Heart right ventricle (tissue), 16 donors: Measurements from ENCODE around the gene LHX3. TPM values are rescaled to one million over a fixed set of nuclear protein-coding genes. Genes with fewer than 3 reads are reported as not detected.

Source experiments
- ATAC-seq, 8 donors: fragments of 200-7000 bp; cut with Tn5 transposase; one replicate each; pipeline ENCODE4 v1.9.1; 2020; ENCODE audit warnings: mild to moderate bottlenecking in 8 of 8, moderate library complexity in 8 of 8, moderate number of reproducible peaks in 1 of 8
- DNase-seq, 2 donors: peaks; one replicate each; pipeline ENCODE4 v3.0.0-alpha.2; 2020
- H3K27ac ChIP-seq, 10 donors: fragments of 200-600 bp; sonication (generic) in 2 of 10; one replicate each; pipeline versions ENCODE4 v1.5.0 to v1.8.0; 2020 to 2022; ENCODE audit warnings: mild to moderate bottlenecking in 3 of 10
- H3K27me3 ChIP-seq, 7 donors: fragments of 200-600 bp; one replicate each; pipeline ENCODE4 v1.8.0; 2021 to 2022; ENCODE audit warnings: mild to moderate bottlenecking in 2 of 7
- H3K36me3 ChIP-seq, 9 donors: fragments of 200-600 bp; sonication (generic) in 1 of 9; one replicate each; pipeline versions ENCODE4 v1.5.0 to v1.8.0; 2020 to 2022; ENCODE audit warnings: mild to moderate bottlenecking in 2 of 9
- H3K4me1 ChIP-seq, 9 donors: fragments of 200-600 bp; sonication (generic) in 1 of 9; one replicate each; pipeline versions ENCODE4 v1.5.0 to v1.8.0; 2020 to 2022; ENCODE audit warnings: mild to moderate bottlenecking in 4 of 9
- H3K4me3 ChIP-seq, 10 donors: fragments of 200-600 bp; sonication (generic) in 2 of 10; one replicate each; pipeline versions ENCODE4 v1.5.0 to v1.8.0; 2020 to 2022; ENCODE audit warnings: mild to moderate bottlenecking in 7 of 10, moderate library complexity in 2 of 10
- H3K9me3 ChIP-seq, 11 donors: fragments of 200-600 bp in 10 of 11; sonication (generic) in 2 of 11; one replicate each; pipeline versions ENCODE4 v1.5.0 to v1.8.0; 2013 to 2022; ENCODE audit warnings: mild to moderate bottlenecking in 2 of 11, control low read depth in 1 of 11, moderate library complexity in 1 of 11
- WGBS, 2 donors: extraction: QIAGEN DNeasy Blood & Tissue Kit; methylation state at CpG; one replicate each; pipeline ENCODE4 v1.1.7; 2013; ENCODE audit warnings: inconsistent platforms in 1 of 2; 5-methylcytosine and 5-hydroxymethylcytosine counted together
- intact Hi-C, 10 donors: fragments of 100-400 bp; cut with DNase I; formaldehyde crosslinking; loops; one replicate each; pipeline versions ENCODE4 v1.11.1 to v1.14.2; 2022
- polyA plus RNA-seq, 2 donors: library from polyadenylated mRNA; stranded (reverse); fragments of 200-250 nt; gene quantifications; one replicate each; pipeline ENCODE4 v1.2.3, GENCODE V29; 2013
- total RNA-seq, 10 donors: library from RNA; stranded (reverse); fragmentation: NEBNext Ultra II Directional in 3 of 10; extraction: Animal tissue kit (Norgen Biotek cat#: 25700) in 3 of 10; gene quantifications; one replicate each; pipeline versions ENCODE4 v1.2.1 to v1.2.4, GENCODE V29; 2021 to 2023
- TF ChIP-seq, protein P1 (sequence below), 9 donors: fragments of 200-600 bp; sonication (generic) in 2 of 9; IDR thresholded peaks; one replicate each; pipeline versions ENCODE4 v1.5.0 to v1.8.0; 2021 to 2022; ENCODE audit warnings: antibody characterized with exemption in 9 of 9, mild to moderate bottlenecking in 5 of 9, moderate library complexity in 1 of 9
- donor health status: Arrhythmogenic right ventricular cardiomyopathy.
- donor health status: ischemic (EF 13 %, LVEDD 7.1; RV severe dilation, severe dysfunction).
- donor health status: healthy with polysubstance abuse.
- donor health status: DM: no; HTN: yes; CAD: no.
- donor health status: DM: no; HTN: no; CAD: no.
- donor health status: ischemic (EF 25% LVEDD 6.9; RV normal size, moderate dysfunction).
- donor health status: ischemic (EF 25% LVEDD 5.7; RV mildly dilated, moderate dysfunction).
- donor health status: healthy.
- donor health status: DM: yes; HTN: yes; CAD: no.
- donor health status: Ischemic cardiomyopathy.
- donor health status: ischemic (EF 35%, LVEDD 5.7; RV mildly dilated, moderate dysfunction).
- donor health status: nonischemic (EF 11% LVEDD 7.7; RV severe dilation, severe dysfunction).
- donor health status: DM: yes; HTN: yes; CAD: no.
- donor health status: PGD.
- donor health status: ischemic (EF 29% LVEDD 5.4; RV normal size, mild dysfunction).
- donor health status: nonischemic (EF 23%, LVEDD 6.1; RV moderate dilation, normal function).

The LHX3 gene
- total and polyA plus RNA-seq, 12 donors = not detected

DNA sequence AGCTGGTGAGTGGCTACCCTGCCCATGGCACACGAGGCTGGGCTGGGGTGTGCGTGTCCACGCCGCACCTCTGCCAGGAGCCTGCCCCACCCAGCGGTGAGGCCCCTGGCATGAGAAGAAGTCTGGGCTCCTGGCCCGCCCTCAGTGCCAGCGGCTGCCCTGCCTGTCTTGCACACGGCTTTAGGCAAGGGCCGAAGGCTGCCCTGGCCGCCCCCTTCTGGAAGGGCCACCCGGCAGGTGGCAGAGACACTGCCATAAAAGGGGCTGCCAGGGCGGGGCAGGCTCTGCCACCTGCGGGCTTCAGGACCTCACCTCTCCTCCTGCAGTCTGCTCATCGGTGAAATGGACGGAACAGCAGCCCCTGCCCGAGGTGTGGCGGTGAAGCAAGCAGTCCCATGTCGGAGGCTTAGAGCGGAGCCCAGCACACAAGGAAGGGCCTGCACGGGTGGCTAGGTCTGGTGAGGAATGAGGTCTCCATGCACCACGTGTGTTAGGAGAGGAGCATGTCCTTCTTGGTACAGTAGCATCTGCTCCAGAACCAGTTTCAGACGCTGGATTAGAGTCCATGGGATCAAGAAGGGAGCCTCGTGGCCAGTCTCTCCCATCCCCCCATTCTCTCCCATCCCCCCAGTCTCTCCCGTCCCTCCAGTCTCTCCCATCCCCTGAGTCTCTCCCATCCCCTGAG, 51.4 kb downstream of the LHX3 start:
- WGBS, 2 donors = 80% methylated on average over 24 of the region's 24 CpGs
- no peak overlapping the region for H3K27ac ChIP-seq
- H3K4me1 ChIP-seq = peaks cover 0 to 7% (median 0%) of the 10 kb centered on the region in 9 donors
- no peak for DNase-seq
- intact Hi-C loops = loop anchor here in 2 of 10 donors (5.0 to 10.0 kb wide), 2 partner anchors 124 to 1119 kb away; no protein-coding TSS in a partner anchor
- no peaks in the 10 kb centered on the region for H3K36me3 ChIP-seq
- ATAC-seq = no peak
- TF ChIP-seq, protein P1, sequence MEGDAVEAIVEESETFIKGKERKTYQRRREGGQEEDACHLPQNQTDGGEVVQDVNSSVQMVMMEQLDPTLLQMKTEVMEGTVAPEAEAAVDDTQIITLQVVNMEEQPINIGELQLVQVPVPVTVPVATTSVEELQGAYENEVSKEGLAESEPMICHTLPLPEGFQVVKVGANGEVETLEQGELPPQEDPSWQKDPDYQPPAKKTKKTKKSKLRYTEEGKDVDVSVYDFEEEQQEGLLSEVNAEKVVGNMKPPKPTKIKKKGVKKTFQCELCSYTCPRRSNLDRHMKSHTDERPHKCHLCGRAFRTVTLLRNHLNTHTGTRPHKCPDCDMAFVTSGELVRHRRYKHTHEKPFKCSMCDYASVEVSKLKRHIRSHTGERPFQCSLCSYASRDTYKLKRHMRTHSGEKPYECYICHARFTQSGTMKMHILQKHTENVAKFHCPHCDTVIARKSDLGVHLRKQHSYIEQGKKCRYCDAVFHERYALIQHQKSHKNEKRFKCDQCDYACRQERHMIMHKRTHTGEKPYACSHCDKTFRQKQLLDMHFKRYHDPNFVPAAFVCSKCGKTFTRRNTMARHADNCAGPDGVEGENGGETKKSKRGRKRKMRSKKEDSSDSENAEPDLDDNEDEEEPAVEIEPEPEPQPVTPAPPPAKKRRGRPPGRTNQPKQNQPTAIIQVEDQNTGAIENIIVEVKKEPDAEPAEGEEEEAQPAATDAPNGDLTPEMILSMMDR (IDR thresholded peaks at IDR 0.05) = no peak
- peaks cover 4 to 35% (median 26%) of the 10 kb centered on the region in 7 donors for H3K27me3 ChIP-seq
- no peaks in the 10 kb centered on the region for H3K9me3 ChIP-seq
- no peak overlapping the region for H3K4me3 ChIP-seq

DNA sequence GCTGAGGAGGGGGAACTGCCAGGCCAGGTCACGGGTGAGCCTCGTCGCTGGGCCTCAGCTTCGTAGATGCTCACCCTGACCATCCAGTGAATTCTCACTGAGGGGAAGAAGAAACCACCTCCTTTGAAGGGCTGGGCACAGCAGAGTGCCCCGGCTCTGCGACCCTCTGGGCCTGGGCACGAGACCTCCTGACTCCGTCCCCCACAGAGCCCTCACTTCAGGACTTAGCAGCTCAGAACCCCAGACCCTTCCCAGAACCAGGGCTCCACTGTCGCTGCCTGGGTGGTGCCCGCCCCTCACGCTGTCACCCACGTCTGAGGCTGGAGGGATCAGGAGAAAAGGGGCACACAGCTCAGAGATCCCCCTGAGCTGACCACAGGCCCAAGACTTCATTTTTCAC, 52.0 kb downstream of the LHX3 start:
- intact Hi-C loops = loop anchor here in 2 of 10 donors (5.0 to 10.0 kb wide), 2 partner anchors 124 to 1118 kb away; no protein-coding TSS in a partner anchor
- H3K4me3 ChIP-seq = no peak overlapping the region
- H3K4me1 ChIP-seq = peaks cover 0 to 7% (median 0%) of the 10 kb centered on the region in 9 donors
- H3K27ac ChIP-seq = no peak overlapping the region
- DNase-seq (no peak), ATAC-seq (no peak)
- H3K9me3 ChIP-seq = no peaks in the 10 kb centered on the region
- TF ChIP-seq, protein P1 (IDR thresholded peaks at IDR 0.05) = no peak
- WGBS, 2 donors = 94 to 96% methylated on average over 12 of the region's 12 CpGs
- H3K36me3 ChIP-seq = no peaks in the 10 kb centered on the region
- peaks cover 4 to 35% (median 32%) of the 10 kb centered on the region in 7 donors for H3K27me3 ChIP-seq

DNA sequence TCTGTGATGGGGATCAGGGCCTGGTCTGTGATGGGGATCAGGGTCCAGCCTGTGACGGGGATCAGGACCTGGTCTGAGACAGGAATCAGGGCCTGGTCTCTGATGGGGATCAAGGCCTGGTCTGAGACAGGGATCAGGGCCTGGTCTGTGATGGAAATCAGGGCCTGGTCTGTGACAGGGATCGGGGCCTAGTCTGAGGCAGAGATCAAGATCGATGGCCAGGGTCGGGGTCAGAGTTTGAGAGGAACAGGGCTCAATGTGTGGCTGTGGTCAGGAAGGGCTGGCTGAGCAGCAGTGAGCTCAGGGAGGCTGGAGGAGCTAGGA, 52.4 kb downstream of the LHX3 start:
- H3K27me3 ChIP-seq = peaks cover 4 to 39% (median 33%) of the 10 kb centered on the region in 7 donors
- TF ChIP-seq, protein P1 (IDR thresholded peaks at IDR 0.05) = no peak
- H3K4me3 ChIP-seq = no peak overlapping the region
- peaks cover 0 to 4% (median 0%) of the 10 kb centered on the region in 9 donors for H3K4me1 ChIP-seq
- intact Hi-C loops = loop anchor here in 2 of 10 donors (5.0 to 10.0 kb wide), 2 partner anchors 125 to 1118 kb away; no protein-coding TSS in a partner anchor
- DNase-seq (no peak), ATAC-seq (no peak)
- 84 to 86% methylated on average over 4 of the region's 4 CpGs for WGBS, 2 donors
- no peak overlapping the region for H3K27ac ChIP-seq
- no peaks in the 10 kb centered on the region for H3K36me3 ChIP-seq
- no peaks in the 10 kb centered on the region for H3K9me3 ChIP-seq

DNA sequence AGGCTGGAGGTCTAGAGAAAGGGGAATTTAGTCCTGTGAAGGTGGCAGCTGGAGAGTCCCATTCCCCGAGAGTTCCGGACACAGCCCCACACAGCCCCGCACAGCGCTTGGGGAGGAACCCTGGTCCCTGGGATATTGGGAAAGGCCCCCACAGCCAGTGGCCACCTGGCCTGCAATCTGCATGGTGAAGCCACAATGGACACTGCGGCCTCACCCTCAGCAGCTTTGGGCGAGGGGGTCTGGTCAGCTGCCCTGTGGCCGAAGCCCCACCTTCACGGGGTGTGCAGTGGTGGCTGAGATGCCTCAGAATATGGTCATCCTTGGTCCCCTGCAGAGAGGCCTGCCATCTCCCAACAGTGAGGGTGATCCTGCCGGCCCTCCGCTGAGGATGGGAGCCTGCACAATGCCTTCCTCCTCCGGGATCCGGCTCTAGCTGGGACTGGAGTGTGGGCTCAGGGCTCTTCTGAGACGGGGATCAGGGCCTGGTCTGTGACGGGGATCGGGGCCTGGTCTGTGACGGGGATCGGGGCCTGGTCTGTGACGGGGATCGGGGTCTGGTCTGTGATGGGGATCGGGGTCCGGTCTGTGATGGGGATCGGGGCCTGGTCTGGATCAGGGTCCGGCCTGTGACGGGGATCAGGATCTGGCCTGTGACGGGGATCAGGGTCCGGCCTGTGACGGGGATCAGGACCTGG, 52.9 kb downstream of the LHX3 start:
- H3K27me3 ChIP-seq = peaks cover 4 to 41% (median 33%) of the 10 kb centered on the region in 7 donors

More for the DNA sequence above, 52.9 kb downstream of the LHX3 start:
- no peaks in the 10 kb centered on the region for H3K36me3 ChIP-seq
- no peak overlapping the region for H3K4me3 ChIP-seq
- no peaks in the 10 kb centered on the region for H3K4me1 ChIP-seq
- H3K9me3 ChIP-seq = no peaks in the 10 kb centered on the region
- ATAC-seq (no peak), DNase-seq (no peak)
- WGBS, 2 donors = 81 to 96% methylated on average over 27 of the region's 27 CpGs
- intact Hi-C loops = loop anchor here in 2 of 10 donors (5.0 to 10.0 kb wide), 2 partner anchors 125 to 1117 kb away; no protein-coding TSS in a partner anchor
- H3K27ac ChIP-seq = no peak overlapping the region
- TF ChIP-seq, protein P1 (IDR thresholded peaks at IDR 0.05) = no peak
